OCI-LY7 (cell line): ENCODE data around the gene WNK2. TPM values are rescaled to one million over a fixed set of nuclear protein-coding genes. Genes with fewer than 3 reads are reported as not detected.

Source experiments
- BruUV-seq: library from RNA; stranded (reverse); fragments of 400-500 nt; replicated peaks from 2 replicates; lab custom pipeline; 2021; lab: Mats Ljungman, UMichigan
- CTCF ChIA-PET: fragments of 300-600 bp; sonication (Branson Sonifier 250); formaldehyde crosslinking; loops from one replicate; lab custom pipeline; 2022; ENCODE audit warnings: antibody characterized with exemption; ENCODE audit not compliant: unreplicated experiment; lab: Charles Lee
- POLR2A ChIA-PET: fragments of 300-600 bp; sonication (Branson Sonifier 250); formaldehyde crosslinking; loops from one replicate; lab custom pipeline; 2022; ENCODE audit warnings: antibody characterized with exemption; lab: Charles Lee
- DNase-seq: peaks from one replicate; pipeline ENCODE4 v3.0.0-alpha.2; 2015; ENCODE audit warnings: low spot score
- H2AFZ ChIP-seq: fragments of 200-600 bp; sonication (generic), shearing (Covaris generic); 2 replicates; pipeline ENCODE4 v1.6.1; 2014; ENCODE audit warnings: mild to moderate bottlenecking, antibody characterized with exemption, low read length, moderate library complexity
- H3K27ac ChIP-seq: fragments of 200-600 bp; sonication (generic); 2 replicates; pipeline ENCODE4 v1.5.1; 2014; ENCODE audit warnings: mixed run types, low read depth, mild to moderate bottlenecking, moderate library complexity, low read length, inconsistent platforms; ENCODE audit not compliant: poor library complexity, severe bottlenecking
- H3K36me3 ChIP-seq: fragments of 200-600 bp; sonication (generic); 2 replicates; pipeline ENCODE4 v1.6.1; 2014; ENCODE audit warnings: mild to moderate bottlenecking, antibody characterized with exemption, low read length, moderate library complexity, mixed read lengths; ENCODE audit not compliant: insufficient read depth
- H3K4me1 ChIP-seq: fragments of 200-600 bp; sonication (generic); 2 replicates; pipeline ENCODE4 v1.5.1; 2014; ENCODE audit warnings: mild to moderate bottlenecking, low read length; ENCODE audit not compliant: insufficient read depth, poor library complexity, severe bottlenecking
- H3K4me2 ChIP-seq: fragments of 200-600 bp; sonication (generic); 2 replicates; pipeline ENCODE4 v1.6.1; 2014; ENCODE audit warnings: mild to moderate bottlenecking, low read length
- H3K4me3 ChIP-seq: fragments of 200-600 bp; sonication (generic); 2 replicates; pipeline ENCODE4 v1.5.1; 2014; ENCODE audit warnings: mild to moderate bottlenecking, low read depth, low read length; ENCODE audit not compliant: poor library complexity, severe bottlenecking
- H3K79me2 ChIP-seq: fragments of 200-600 bp; sonication (generic); 2 replicates; pipeline ENCODE4 v1.6.1; 2016; ENCODE audit warnings: low read depth, mild to moderate bottlenecking, low read length, moderate library complexity, mixed read lengths; ENCODE audit not compliant: insufficient read depth
- H3K9me2 ChIP-seq: fragments of 200-600 bp; sonication (generic); 2 replicates; pipeline ENCODE4 v1.6.1; 2016; ENCODE audit warnings: mild to moderate bottlenecking, low read length, mixed read lengths; ENCODE audit not compliant: insufficient read depth
- H3K9me3 ChIP-seq: fragments of 200-600 bp; sonication (generic); 2 replicates; pipeline ENCODE4 v1.6.1; 2014; ENCODE audit warnings: mild to moderate bottlenecking, mixed run types, low read length, mixed read lengths
- H4K20me1 ChIP-seq: fragments of 200-600 bp; sonication (generic); 2 replicates; pipeline ENCODE4 v1.6.1; 2014; ENCODE audit warnings: mild to moderate bottlenecking, antibody characterized with exemption, low read length, moderate library complexity, mixed read lengths; ENCODE audit not compliant: insufficient read depth
- CTCF ChIP-seq: fragments of 200-600 bp; sonication (generic); conservative IDR thresholded peaks from 2 replicates; pipeline ENCODE4 v1.5.1; 2014; ENCODE audit warnings: mild to moderate bottlenecking, antibody characterized with exemption, low read length, moderate library complexity, mixed read lengths
- EZH2phosphoT487 ChIP-seq: fragments of 200-600 bp; sonication (generic); IDR thresholded peaks from 2 replicates; pipeline ENCODE4 v1.6.1; 2018; ENCODE audit warnings: low read depth, borderline replicate concordance, mild to moderate bottlenecking, mixed run types, antibody characterized with exemption, low read length, moderate library complexity, mixed read lengths
- intact Hi-C: fragments of 100-400 bp; cut with micrococcal nuclease; formaldehyde crosslinking; loops from one replicate; pipeline ENCODE4 v1.10.0; 2022; ENCODE audit not compliant: unreplicated experiment
- total RNA-seq, 2 experiments: library from RNA; depleted of rRNA in 1 of 2; stranded (reverse); fragments of >200 nt in 1 of 2; shearing (Covaris generic) in 1 of 2; gene quantifications; 2 replicates each; pipeline ENCODE4 v1.2.3, GENCODE V29; 2014 to 2022

WNK2 gene
- total RNA-seq, 2 experiments from 2014 or later: 142 to 194 TPM

DNA sequence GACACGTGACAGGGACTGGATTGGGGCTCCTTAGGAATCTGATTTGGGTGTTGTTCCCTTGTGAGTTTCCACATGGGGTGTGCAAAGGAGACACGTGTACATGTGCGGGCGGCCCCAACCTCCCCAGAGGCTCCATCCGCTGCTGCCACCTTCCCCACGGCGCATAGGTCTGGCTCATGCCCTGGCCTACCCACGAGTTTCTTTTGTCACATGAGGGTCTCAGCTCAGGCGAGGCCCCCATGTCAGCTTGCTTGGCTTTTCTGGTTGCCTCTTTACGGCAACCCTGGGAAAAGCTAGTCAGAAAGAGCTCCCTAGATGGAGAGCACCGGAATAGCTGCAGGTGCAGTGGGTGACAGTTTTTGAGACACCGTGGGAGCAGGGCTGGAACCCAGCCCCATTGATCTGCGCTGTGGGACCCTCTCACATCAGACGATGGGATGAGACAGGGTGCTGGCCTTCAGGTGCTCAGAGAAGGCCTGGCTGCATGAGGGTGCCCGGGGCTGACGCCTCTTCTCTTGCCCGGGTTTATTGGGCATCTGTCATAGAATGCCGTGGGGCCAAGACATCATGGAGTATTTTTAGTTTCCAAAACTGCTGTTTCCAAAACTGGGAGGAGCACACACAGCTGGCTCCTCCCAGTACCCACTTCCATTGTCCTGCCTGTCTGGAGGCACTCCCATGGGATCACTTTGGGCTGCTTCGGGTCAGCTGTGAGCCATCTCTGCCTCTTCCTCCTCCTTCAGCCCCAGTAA, 107.8 kb downstream of the WNK2 start:
- BruUV-seq: no TSS peak
- intact Hi-C loops: no loop called here

GRCh38 chr9:93292288-93292615, 108.3 kb downstream of the WNK2 start:
- CTCF ChIA-PET: interaction anchor here (1.1 kb wide), 1 partner anchor 24 kb away, joined by 3 read pairs; no protein-coding TSS in a partner anchor
- Histone ChIP-seq H3K27ac (peak overlapping the region; percentile 98), H3K36me3 (peaks cover 55% of the 10 kb centered on the region), H3K4me2 (no peak overlapping the region), H3K9me3 (no peaks in the 10 kb centered on the region), H3K4me3 (no peak overlapping the region), H2AFZ (no peak overlapping the region), H3K79me2 (no peaks in the 10 kb centered on the region), H3K4me1 (peaks cover 94% of the 10 kb centered on the region), H3K9me2 (no peaks in the 10 kb centered on the region), H4K20me1 (no peaks in the 10 kb centered on the region)
- no TSS peak for BruUV-seq
- no peak for TF ChIP-seq CTCF
- TF ChIP-seq EZH2phosphoT487: no peak
- POLR2A ChIA-PET: no interaction called here
- DNase-seq: no peak
- intact Hi-C loops: no loop called here

More for the DNA sequence above, 107.8 kb downstream of the WNK2 start:
- ChIA-PET POLR2A (interaction anchor here (1.3 kb wide), 1 partner anchor 25 kb away, joined by 7 read pairs; no protein-coding TSS in a partner anchor), CTCF (interaction anchor here (0.7 to 2.5 kb wide), 4 partner anchors 24 to 149 kb away, joined by 3 to 8 read pairs (median 4); no protein-coding TSS in a partner anchor)
- no peaks in the 10 kb centered on the region for H3K9me3 ChIP-seq
- no peak overlapping the region for H3K4me3 ChIP-seq
- peaks cover 94% of the 10 kb centered on the region for H3K4me1 ChIP-seq
- no peaks in the 10 kb centered on the region for H4K20me1 ChIP-seq
- peaks cover 54% of the 10 kb centered on the region for H3K36me3 ChIP-seq
- DNase-seq: no peak
- no peaks in the 10 kb centered on the region for H3K9me2 ChIP-seq
- no peak overlapping the region for H2AFZ ChIP-seq
- no peak overlapping the region for H3K4me2 ChIP-seq
- TF ChIP-seq CTCF (no peak), EZH2phosphoT487 (no peak)
- no peaks in the 10 kb centered on the region for H3K79me2 ChIP-seq
- H3K27ac ChIP-seq: peak overlapping the region; percentile 98
